Hematopoietic multipotent progenitor cell treated with erythropoietin and hydrocortisone succinate and interleukin-3 and kit ligand, for 8 days (in vitro differentiated cells): ENCODE measurements around the gene IL36RN.

Experiments
- DNase-seq: peaks from one replicate; pipeline ENCODE4 v3.0.0-alpha.2; 2015

Gene IL36RN

GRCh38 chr2:113050921-113051895 is 7.8 kb upstream of the IL36RN start:
- DNase-seq: no peak

- no peak for DNase-seq
Observed at GRCh38 chr2:113052396-113052917, 6.5 kb upstream of the IL36RN start, which contains the start of gene IL36B. Gene IL36B, minus strand, starts transcription at chr2:113052867.

GRCh38 chr2:113053666-113054065 is 5.3 kb upstream of the IL36RN start:
- no peak for DNase-seq

GRCh38 chr2:113054066-113054465 is 4.9 kb upstream of the IL36RN start:
- no peak for DNase-seq

- no peak for DNase-seq
Observed at GRCh38 chr2:113056521-113056920, 2.5 kb upstream of the IL36RN start.

GRCh38 chr2:113057117-113057516 is 1.9 kb upstream of the IL36RN start:
- DNase-seq: no peak

- DNase-seq: no peak
Observed at GRCh38 chr2:113058411-113058994, 495 bp upstream of the IL36RN start.

GRCh38 chr2:113060396-113060795 is 1.4 kb downstream of the IL36RN start:
- no peak for DNase-seq

- no peak for DNase-seq
Observed at GRCh38 chr2:113060796-113061195, 1.8 kb downstream of the IL36RN start.

GRCh38 chr2:113061241-113061640 is 2.2 kb downstream of the IL36RN start:
- DNase-seq: no peak

- no peak for DNase-seq
Observed at GRCh38 chr2:113061896-113062770, 3.1 kb downstream of the IL36RN start.

- DNase-seq: no peak
Observed at GRCh38 chr2:113064281-113064680, 5.3 kb downstream of the IL36RN start.

- no peak for DNase-seq
Observed at GRCh38 chr2:113064898-113065297, 5.9 kb downstream of the IL36RN start.

GRCh38 chr2:113067681-113068080 is 8.7 kb downstream of the IL36RN start, which contains the start of gene IL1F10:
Gene IL1F10, plus strand, starts transcription at chr2:113067970. Its CDS starts 4,769 bp downstream, at chr2:113072739.
- no peak for DNase-seq

- no peak for DNase-seq
Observed at GRCh38 chr2:113068249-113068648, 9.3 kb downstream of the IL36RN start.

GRCh38 chr2:113068706-113069485 is 9.9 kb downstream of the IL36RN start:
- no peak for DNase-seq

- DNase-seq: no peak
Observed at GRCh38 chr2:113069676-113070605, 10.9 kb downstream of the IL36RN start.

GRCh38 chr2:113070606-113070975 is 11.6 kb downstream of the IL36RN start:
- DNase-seq: no peak

- no peak for DNase-seq
Observed at GRCh38 chr2:113072584-113072983, 13.6 kb downstream of the IL36RN start.

GRCh38 chr2:113073325-113073834 is 14.4 kb downstream of the IL36RN start:
- DNase-seq: no peak

- no peak for DNase-seq
Observed at GRCh38 chr2:113075030-113075429, 16.0 kb downstream of the IL36RN start.
